Gastroesophageal sphincter (tissue), 4 donors: Measurements from ENCODE around the gene STEAP1B. TPM values are rescaled to one million over a fixed set of nuclear protein-coding genes. Genes with fewer than 3 reads are reported as not detected.

Experiments used
- ATAC-seq: fragments of 150-250 bp; one replicate; pipeline ENCODE4 v1.9.1; 2016; ENCODE audit warnings: mild to moderate bottlenecking, moderate library complexity
- H3K27ac ChIP-seq, 4 donors: fragments of 200-600 bp; sonication (generic) in 3 of 4; 1 replicate in 3 of 4; 2 replicates in 1 of 4; pipeline ENCODE4 v1.5.1; 2016 to 2019
- H3K27me3 ChIP-seq: fragments of 200-600 bp; sonication (generic); one replicate; pipeline ENCODE4 v1.5.1; 2019
- H3K36me3 ChIP-seq, 2 donors: fragments of 200-600 bp; sonication (generic); one replicate each; pipeline ENCODE4 v1.5.1; 2019; ENCODE audit warnings: control low read depth in 1 of 2
- H3K4me1 ChIP-seq, 3 donors: fragments of 200-600 bp; sonication (generic); 1 replicate in 2 of 3; 2 replicates in 1 of 3; pipeline ENCODE4 v1.5.1; 2016 to 2019; ENCODE audit warnings: control low read depth in 2 of 3
- H3K4me3 ChIP-seq, 2 donors: fragments of 200-600 bp; sonication (generic); one replicate each; pipeline ENCODE4 v1.5.1; 2019; ENCODE audit warnings: mild to moderate bottlenecking in 1 of 2, moderate library complexity in 1 of 2
- H3K9me3 ChIP-seq, 3 donors: fragments of 200-600 bp; sonication (generic); one replicate each; pipeline ENCODE4 v1.5.1; 2017 to 2019; ENCODE audit warnings: control low read depth in 2 of 3
- EP300 ChIP-seq: sonication (generic); formaldehyde crosslinking; IDR thresholded peaks from one replicate; pipeline ENCODE4 v1.6.1; 2017; ENCODE audit warnings: antibody characterized with exemption, mild to moderate bottlenecking
- POLR2A ChIP-seq, 2 donors: fragments of 450-650 bp; IDR thresholded peaks; one replicate each; pipeline ENCODE4 v1.6.1; 2017; ENCODE audit warnings: antibody characterized with exemption in 2 of 2, mild to moderate bottlenecking in 2 of 2, moderate library complexity in 1 of 2
- POLR2AphosphoS5 ChIP-seq: sonication (generic); formaldehyde crosslinking; IDR thresholded peaks from one replicate; pipeline ENCODE4 v1.6.1; 2017; ENCODE audit warnings: antibody characterized with exemption
- WGBS, 2 donors: methylation state at CpG; one replicate each; pipeline ENCODE4 v1.1.5; 2018; ENCODE audit warnings: low coverage in 1 of 2; 5-methylcytosine and 5-hydroxymethylcytosine counted together
- total RNA-seq, 4 donors: library from RNA; depleted of rRNA; stranded (reverse); fragments of >200 nt; gene quantifications; one replicate each; pipeline ENCODE4 v1.1.0, GENCODE V29; 2016
- TF ChIP-seq, protein P1 (sequence below), 4 experiments: fragments of 200-600 bp in 2 of 4; fragments of 450-650 bp in 2 of 4; sonication (generic) in 1 of 4; IDR thresholded peaks; one replicate each; pipeline ENCODE4 v1.5.1; 2017 to 2019; ENCODE audit warnings: antibody characterized with exemption in 4 of 4, mild to moderate bottlenecking in 2 of 4, moderate library complexity in 2 of 4

Gene STEAP1B
- total RNA-seq, 4 donors from 2014 or later: 0.66 to 2.8 (median 0.67) TPM; not detected in 1

DNA sequence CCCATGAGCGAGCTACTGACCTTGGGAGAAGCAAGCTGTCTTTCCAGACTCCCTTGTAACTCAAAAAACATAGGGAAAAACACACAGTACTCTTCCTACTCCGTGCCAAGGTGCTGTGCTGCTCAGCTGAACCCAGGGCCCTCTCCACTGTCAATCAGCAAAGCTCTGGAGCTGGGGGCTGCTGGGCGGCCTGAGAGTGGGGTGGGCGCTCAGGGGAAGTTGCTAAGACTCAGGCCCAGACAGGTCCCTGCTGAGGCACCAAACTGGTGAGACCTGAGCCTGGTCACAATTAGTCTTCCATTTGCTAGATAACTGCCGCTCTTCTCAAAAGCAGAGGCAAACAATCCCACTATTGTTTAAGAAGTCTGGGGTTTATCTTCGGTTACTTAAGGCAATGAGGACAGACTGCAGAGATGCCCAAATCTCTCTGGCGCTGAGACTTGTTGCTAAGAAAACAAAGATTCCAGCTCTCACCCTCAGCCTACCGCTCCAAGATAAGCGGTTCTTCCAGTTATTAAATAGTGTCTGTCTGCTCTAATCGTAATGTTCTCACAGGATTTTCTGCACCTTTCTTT, 22.0 kb downstream of the STEAP1B start:
- WGBS, 2 donors: 52 to 58% methylated on average over 6 to 10 of the region's 10 CpGs
- ATAC-seq: no peak

DNA sequence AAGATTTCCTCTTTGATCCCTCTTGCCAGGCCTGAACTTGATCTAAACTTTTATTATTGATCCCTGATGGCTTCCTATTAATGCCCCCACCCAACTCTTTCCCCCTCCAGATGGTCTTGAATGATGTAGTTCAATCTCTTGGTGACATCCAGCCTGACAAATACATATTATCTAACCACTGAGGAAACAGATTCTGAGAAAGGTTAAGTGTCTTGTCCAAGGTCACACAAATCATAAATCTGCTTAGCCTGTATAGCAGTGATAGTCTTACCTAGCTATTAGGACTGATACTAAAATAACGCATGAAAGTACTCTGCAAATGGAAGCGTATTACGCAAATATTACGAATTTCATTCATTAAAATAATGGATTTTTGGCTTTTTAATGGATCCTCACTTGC, 22.7 kb downstream of the STEAP1B start:
- no peaks in the 10 kb centered on the region for H3K36me3 ChIP-seq
- WGBS, 2 donors: 94 to 96% methylated on average over 4 of the region's 4 CpGs
- no peaks in the 10 kb centered on the region for H3K9me3 ChIP-seq
- no peak for TF ChIP-seq EP300
- TF ChIP-seq POLR2AphosphoS5: no peak
- TF ChIP-seq POLR2A (IDR thresholded peaks at IDR 0.05): no peak
- TF ChIP-seq, protein P1, sequence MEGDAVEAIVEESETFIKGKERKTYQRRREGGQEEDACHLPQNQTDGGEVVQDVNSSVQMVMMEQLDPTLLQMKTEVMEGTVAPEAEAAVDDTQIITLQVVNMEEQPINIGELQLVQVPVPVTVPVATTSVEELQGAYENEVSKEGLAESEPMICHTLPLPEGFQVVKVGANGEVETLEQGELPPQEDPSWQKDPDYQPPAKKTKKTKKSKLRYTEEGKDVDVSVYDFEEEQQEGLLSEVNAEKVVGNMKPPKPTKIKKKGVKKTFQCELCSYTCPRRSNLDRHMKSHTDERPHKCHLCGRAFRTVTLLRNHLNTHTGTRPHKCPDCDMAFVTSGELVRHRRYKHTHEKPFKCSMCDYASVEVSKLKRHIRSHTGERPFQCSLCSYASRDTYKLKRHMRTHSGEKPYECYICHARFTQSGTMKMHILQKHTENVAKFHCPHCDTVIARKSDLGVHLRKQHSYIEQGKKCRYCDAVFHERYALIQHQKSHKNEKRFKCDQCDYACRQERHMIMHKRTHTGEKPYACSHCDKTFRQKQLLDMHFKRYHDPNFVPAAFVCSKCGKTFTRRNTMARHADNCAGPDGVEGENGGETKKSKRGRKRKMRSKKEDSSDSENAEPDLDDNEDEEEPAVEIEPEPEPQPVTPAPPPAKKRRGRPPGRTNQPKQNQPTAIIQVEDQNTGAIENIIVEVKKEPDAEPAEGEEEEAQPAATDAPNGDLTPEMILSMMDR (IDR thresholded peaks at IDR 0.05): no peak
- H3K27me3 ChIP-seq: no peaks in the 10 kb centered on the region
- no peak overlapping the region for H3K4me3 ChIP-seq
- no peak overlapping the region for H3K27ac ChIP-seq
- no peak for ATAC-seq
- no peaks in the 10 kb centered on the region for H3K4me1 ChIP-seq

More for the DNA sequence above, 22.0 kb downstream of the STEAP1B start:
- Histone ChIP-seq H3K4me3 (no peak overlapping the region), H3K36me3 (no peaks in the 10 kb centered on the region), H3K27me3 (no peaks in the 10 kb centered on the region), H3K9me3 (no peaks in the 10 kb centered on the region), H3K27ac (no peak overlapping the region), H3K4me1 (no peaks in the 10 kb centered on the region)
- TF ChIP-seq EP300 (no peak), POLR2AphosphoS5 (no peak), POLR2A (IDR thresholded peaks at IDR 0.05) (no peak)
- TF ChIP-seq, protein P1 (IDR thresholded peaks at IDR 0.05): no peak

DNA sequence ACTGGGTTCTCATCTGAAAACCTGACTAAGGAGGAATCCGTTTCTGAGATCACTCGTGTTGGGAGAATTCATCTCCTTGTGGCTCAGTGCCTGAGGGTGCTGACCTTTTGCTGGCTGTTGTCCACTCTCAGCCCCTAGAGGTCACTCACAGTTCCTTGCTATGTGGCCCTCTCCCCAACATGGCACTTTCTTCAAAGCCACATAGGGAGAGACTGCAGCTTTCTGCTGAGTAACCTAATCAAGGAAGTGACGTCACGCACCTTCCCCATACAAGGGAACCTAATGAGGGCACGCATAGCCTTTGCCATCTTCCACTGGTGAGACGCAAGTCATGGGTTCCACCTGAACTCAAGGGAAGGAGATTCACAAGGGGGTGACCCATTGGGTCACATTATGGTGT, 23.2 kb downstream of the STEAP1B start:
- no peak for TF ChIP-seq POLR2AphosphoS5
- no peak for TF ChIP-seq POLR2A (IDR thresholded peaks at IDR 0.05)
- no peak for TF ChIP-seq EP300
- TF ChIP-seq, protein P1 (IDR thresholded peaks at IDR 0.05): no peak
- Histone ChIP-seq H3K27ac (no peak overlapping the region), H3K9me3 (no peaks in the 10 kb centered on the region), H3K36me3 (no peaks in the 10 kb centered on the region), H3K4me3 (no peak overlapping the region), H3K4me1 (no peaks in the 10 kb centered on the region), H3K27me3 (no peaks in the 10 kb centered on the region)
- 88 to 90% methylated on average over 6 of the region's 6 CpGs for WGBS, 2 donors
- no peak for ATAC-seq

DNA sequence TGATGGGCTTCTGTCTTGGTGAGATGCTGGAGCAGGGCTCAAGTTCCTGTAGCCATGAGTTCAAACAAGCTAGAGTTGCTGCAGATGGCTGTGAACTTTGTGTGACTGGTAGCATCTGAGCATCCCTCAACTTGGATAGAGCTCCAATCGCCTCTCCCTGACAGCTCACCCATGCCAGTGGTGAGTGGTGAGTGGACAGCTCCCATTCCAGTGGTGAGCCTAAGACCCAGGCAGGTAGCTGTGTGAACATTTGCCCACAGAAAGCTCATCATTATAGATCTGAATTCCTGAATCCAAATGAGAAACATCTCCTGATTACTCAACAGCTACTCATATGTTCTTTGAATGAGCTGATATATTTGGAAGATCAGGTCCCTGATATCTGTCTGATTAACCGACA, 25.3 kb downstream of the STEAP1B start:
- no peak for ATAC-seq
- H3K4me1 ChIP-seq: no peaks in the 10 kb centered on the region
- H3K36me3 ChIP-seq: no peaks in the 10 kb centered on the region
- H3K4me3 ChIP-seq: no peak overlapping the region
- no peaks in the 10 kb centered on the region for H3K27me3 ChIP-seq
- H3K27ac ChIP-seq: no peak overlapping the region
- TF ChIP-seq POLR2AphosphoS5: no peak
- TF ChIP-seq EP300: no peak
- TF ChIP-seq POLR2A (IDR thresholded peaks at IDR 0.05): no peak
- TF ChIP-seq, protein P1 (IDR thresholded peaks at IDR 0.05): no peak
- WGBS, 2 donors: 100% methylated on average over 1 of the region's 2 CpGs
- no peaks in the 10 kb centered on the region for H3K9me3 ChIP-seq

DNA sequence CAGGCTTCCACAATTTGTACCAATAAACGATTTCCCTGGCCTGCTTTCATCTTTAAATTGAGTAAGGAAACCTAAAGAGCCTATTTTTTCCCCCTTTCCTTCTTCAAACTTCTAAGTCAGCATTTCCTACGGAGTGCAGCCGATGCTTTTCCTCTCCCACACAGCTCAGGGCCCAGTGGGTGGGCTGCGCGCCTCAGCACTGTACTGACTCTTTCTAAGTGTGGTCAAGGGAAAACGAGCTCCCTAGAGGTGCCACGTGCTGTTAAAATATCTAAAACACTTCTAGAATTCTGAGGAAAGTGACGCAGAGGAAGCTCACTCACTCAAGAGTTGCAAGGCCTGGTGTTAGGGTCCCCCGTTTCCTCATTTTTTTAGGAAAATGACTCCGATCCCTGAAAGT, 29.0 kb downstream of the STEAP1B start:
- Histone ChIP-seq H3K27ac (no peak overlapping the region), H3K36me3 (no peaks in the 10 kb centered on the region), H3K9me3 (no peaks in the 10 kb centered on the region), H3K4me1 (no peaks in the 10 kb centered on the region), H3K4me3 (no peak overlapping the region), H3K27me3 (no peaks in the 10 kb centered on the region)
- ATAC-seq: no peak
- TF ChIP-seq POLR2A (IDR thresholded peaks at IDR 0.05) (no peak), EP300 (no peak), POLR2AphosphoS5 (no peak)
- TF ChIP-seq, protein P1 (IDR thresholded peaks at IDR 0.05): no peak
- WGBS, 2 donors: 74 to 82% methylated on average over 8 to 10 of the region's 10 CpGs
